ENCODE measurements around the gene DCX.

DNA sequence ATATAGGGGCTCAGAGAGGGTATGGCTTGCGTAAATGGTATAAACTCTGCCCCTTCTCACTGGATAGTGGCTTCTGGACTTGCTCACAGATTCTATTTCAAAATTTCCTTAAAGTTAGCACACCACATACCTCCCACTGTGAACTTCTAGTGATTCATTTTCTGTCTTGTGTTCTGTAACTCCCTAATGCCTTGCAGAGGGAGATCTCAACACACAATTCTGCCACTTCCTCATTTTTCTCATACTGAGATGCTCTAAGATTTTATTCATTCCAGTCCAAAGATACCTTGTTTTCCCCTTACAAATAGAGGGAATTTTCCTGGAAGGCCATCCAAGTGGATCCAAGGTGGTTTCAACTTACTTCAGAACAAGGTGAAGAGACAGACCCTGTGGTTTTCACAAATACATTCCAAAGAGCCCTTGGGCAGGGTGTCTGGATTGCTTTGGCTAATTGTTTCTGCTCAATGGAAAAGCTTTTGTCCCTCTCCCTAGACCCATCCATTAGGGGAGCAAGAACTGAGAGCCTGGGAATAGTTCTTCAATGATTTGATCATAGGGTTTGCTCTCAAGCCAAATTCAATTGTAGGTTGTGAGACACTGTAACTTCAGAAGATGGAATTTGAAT is 89.6 kb downstream of the DCX start:
- TF ChIP-seq CTCF (IDR thresholded peaks at IDR 0.05; ENCODE audit: insufficient read depth, low read length, poor library complexity, severe bottlenecking): no peak
- TF ChIP-seq EZH2phosphoT487 (conservative IDR thresholded peaks at IDR 0.05; ENCODE audit: low read length): no peak
